ENCODE results near the gene NUP62.

The NUP62 gene

DNA sequence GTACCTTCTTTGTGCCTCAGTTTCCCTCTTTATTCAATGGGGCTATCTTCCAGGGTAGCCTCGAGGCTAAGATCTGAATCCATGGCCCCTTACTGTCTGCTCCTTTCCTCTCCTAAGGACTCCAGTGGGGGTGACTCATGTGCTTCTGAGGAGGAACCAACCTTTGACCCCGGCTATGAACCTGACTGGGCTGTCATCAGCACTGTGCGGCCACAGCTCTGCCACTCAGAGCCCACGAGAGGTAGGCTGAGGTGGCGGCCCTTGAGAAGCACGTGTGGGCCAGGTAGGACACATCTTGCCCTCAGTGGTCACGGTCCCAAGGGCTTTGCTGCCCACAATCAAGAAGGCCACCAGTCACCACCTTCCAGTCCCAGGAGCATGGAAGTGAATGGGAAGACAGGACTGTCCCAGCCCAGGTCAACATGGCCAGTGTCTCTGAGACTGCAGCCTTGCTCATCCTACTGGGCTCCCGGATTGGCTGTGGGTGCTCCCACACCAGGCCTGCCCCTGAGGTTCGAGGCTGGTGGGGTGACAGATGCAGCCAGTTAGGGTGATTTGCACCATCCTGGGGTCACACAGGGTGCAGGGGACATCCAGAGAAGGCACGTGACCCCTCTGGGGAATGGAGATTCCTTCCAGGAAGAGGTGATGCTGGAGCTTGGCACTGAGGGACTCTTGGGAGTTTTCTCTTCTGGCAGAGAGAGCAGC, 49.0 kb downstream of the NUP62 start:
- no peak for DNase-seq (ENCODE audit: low read depth)

GRCh38 chr19:49879243-49879963, 49.9 kb downstream of the NUP62 start:
- no peak for DNase-seq (ENCODE audit: low read depth)

GRCh38 chr19:49878744-49879070, 50.6 kb downstream of the NUP62 start:
- no peak for DNase-seq (ENCODE audit: low read depth)

DNA sequence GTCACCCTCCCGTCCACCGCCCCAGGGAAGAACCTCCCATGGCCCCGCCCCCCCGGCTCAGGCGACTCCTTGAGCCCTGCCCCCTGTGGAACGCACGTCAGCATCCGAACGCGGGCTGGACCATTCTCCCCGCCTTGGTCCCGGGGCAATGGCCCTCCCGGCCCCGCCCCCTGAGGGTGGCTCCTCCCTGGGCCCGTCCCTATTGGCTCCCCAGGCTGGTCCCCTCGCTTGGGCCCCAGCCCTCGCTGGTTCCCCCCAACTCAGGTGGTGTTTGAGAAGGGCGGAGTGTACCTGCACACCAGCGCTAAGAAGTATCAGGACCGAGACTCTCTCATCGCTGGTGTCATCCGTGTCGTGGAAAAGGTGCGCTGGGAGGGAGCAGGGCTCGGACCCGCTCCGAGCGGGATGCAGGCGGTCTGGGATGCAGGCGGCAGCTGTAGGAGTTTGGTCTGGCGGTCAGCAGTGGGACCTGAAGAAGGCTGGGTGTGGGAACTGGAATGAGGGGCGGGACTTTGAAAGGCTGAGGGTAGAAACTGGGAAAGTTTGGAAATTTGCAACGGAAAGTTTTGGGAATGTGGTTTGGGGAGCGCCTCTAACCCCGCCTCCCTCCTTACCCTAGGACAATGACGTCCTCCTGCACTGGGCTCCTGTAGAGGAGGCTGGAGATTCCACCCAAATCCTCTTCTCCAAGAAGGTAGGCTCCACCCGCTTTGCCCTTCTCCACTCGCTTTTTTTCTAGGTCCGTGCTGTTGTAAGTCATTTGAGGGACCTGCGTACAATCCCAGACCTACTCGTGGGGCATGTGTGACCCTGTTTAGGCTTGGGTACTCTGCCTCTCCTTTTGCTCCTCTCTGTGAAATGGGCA, 51.2 kb downstream of the NUP62 start:
- peak; percentile 97 for DNase-seq (ENCODE audit: low read depth)

GRCh38 chr19:49877020-49877878, 52.1 kb downstream of the NUP62 start, which contains the start of the genes AKT1S1 and TBC1D17:
TSS of gene AKT1S1 (minus strand) at chr19:49877355. CDS start at chr19:49873295, 4,060 bp downstream.
TSS of gene TBC1D17 (plus strand) at chr19:49877702. CDS start at chr19:49877724, 22 bp downstream.
- peak; percentile 99 for DNase-seq (ENCODE audit: low read depth)

DNA sequence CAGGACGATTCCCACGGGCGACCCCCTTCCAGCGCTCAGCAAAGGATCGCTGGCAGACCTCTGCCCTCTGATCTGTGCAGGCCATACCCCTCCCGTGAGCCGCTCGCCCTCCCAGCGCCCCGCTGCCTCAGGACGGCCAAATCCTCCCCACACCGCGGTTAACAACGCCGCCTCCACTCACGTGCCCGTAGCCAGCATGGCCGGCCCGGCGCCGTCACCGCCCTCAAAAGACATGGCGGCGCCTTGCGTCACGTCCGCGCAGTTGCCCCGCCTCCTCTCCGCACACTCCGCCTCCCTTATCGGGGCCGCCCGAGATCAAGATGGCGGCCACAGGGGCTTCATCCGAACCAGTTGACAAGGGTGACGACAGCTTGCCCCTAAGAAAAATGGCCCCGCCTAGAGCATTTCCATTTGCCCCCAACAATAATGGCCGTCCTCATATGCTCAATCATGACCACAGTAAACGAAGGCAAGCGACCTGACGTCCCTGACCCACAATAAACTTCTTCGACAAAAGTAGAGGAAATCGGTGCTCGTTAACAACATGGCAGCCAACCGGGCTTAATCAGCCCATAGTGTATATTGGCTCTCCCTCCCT, 52.8 kb downstream of the NUP62 start:
- DNase-seq (ENCODE audit: low read depth): peak; percentile 97

DNA sequence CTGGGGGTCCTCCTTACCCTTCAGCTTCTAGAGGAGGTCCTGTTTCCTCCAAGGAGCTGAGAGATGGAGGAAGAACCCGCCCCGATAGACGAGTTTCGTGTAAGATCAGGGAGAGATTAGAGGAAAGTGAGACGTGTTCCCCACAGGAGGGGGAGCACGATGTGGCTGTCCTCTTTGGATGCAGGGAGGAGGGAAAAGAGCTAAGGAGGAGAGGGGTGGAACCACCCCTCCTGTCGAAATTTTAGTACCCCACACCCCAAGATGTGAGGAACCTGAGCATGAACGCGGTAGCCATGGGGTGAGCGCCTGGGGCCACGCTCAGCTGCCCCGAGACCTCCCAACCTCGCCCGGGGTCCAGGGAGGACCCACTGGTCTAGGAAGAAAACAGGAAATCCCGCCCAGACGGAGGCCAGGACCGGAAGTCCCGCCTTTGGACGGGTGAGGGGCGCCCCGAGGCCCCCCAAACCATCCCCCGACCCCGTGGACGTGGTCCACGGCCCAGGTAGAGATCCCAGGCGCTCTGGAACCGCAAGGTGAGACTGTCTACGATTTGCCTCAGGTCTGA, 53.4 kb downstream of the NUP62 start:
- DNase-seq (ENCODE audit: low read depth): no peak

DNA sequence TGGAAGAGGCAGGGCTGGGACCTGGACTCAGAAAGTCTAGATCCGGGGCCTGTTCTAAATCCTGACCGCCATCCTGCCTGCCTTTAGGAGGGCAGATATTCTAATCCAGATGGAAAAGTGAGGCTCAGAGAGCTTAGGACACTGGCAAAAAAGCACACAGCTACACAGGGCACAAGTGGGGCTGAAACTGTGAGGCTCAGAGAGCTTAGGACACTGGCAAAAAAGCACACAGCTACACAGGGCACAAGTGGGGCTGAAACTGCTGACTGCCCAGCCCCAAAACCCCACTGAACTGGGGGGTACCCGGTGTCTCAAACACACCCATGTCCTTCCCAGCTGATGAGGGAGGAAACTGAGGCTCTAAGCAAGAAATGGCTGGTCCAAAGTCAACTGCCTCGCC, 54.1 kb downstream of the NUP62 start:
- DNase-seq (ENCODE audit: low read depth): no peak

DNA sequence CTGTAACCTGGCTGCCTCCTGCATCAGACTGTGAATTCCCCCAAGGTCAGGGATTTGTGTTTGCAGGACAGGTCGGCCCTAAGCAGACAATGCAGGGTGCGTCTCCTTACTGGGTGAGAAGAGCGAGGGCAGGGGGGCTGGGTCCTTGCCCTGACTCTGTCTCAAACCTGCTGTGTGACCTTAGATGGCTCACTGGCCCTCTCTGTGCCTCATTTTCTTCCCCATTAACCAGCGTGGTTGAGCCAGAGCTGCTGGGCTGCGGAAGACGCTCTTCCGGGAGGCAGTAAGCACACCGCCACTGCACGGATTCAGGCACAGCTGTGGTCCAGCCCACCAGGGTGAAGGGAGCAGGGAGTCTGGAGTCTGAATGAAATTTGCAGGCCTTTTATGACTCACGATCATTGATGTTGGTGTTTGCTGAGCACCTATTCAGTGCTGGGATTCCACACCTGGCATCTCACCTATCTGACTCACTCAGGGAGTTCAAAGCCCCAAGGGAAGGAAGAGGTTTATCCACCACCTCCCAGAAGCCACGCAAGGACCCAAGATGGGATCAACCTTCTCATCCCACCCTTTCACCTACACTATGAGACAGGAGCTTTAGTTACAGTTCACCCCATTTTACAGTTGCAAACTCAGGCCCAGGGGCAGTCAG, 54.7 kb downstream of the NUP62 start:
- no peak for DNase-seq (ENCODE audit: low read depth)

GRCh38 chr19:49873834-49874233, 55.5 kb downstream of the NUP62 start:
- no peak for DNase-seq (ENCODE audit: low read depth)

DNA sequence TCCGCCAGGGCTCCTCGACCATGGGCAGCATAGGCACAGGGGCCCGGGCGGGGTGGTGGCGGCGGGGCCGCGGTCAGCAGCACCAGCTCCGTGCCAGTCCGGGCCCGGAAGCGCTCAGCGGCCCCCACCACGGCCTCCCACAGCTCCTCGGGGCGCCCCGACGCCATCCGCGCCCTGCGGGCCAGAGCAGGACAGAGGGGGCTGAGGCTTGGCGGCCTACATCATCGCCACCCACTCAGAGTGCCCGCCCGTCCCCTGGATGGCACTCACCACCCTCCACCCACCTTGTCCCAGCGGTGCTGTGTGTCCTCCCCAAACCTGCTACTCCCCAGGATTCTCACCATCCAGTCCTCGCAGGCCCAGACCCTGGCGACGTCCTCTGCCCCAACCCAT, 56.2 kb downstream of the NUP62 start:
- DNase-seq (ENCODE audit: low read depth): no peak

DNA sequence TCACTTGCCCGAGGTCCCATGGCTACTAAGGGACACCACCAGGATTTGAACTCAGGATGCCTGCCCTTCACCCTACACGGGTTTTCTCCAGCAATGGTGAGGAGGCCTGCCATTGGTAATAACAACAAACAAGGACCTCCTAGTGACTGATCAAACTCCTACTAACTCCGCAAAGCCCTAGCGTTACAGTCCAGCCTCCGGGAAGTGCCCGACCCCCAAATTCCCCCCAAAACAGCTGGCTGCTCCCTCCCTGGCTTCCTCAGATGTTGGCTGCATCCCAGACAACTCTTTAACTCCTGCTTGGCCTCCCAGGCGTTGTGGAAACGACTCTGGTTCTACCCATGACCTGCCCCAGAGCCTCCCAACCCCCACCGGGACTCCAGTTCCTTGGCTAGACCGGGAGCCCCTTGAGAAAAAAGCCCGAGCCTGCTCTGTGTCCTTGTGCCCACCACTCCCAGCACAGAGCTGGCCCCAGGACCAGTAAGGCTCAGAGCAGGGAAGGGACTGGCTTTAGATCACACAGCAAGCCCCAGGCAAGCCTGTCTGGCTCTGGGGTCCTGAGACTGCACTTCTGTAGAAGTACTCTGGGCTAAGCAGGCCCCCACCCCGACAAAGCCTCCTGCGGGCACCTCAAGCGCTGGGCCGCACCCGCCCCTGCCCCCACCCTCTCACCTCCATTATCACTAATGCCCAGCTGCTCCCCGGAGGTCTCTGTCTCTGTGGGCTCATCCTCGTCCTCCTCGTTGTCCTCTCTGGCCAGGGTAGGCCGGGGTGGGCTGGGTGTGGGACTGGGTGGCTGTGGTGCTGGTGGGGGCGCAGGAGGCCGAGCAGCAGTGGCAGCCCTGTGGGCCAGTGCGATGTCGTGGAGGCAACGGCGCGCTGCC, 56.8 kb downstream of the NUP62 start:
- DNase-seq (ENCODE audit: low read depth): no peak

DNA sequence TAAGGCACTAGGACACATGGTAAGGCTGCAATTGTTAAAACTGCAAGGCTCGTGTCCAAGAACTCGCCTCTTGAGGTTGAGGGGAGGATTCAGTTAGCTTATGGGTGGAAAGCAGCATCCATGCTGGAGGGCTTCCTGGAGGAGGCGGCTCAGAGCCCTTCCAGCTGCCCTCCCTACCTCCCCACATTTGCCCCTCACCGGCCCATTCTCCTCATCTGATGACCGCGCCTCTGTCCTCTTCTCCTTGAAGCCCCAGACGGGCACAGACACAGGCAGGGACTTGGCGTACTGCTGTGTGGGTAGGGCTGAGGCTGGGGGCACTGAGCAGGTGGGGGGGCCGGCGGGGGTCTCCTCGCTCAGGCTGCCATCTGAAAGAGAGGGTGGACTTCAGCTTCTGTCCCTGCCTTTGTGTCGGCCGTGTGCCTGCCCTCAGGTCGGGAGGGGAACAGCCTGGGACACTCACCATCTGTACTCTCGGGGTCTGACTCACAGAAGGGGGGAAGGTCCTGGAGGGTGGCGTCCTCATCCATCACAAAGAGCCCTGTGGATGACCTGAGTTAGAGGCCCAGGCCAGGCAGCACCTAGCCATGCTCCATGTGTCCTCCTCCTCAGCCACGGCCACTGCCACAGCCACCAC, 57.8 kb downstream of the NUP62 start:
- DNase-seq (ENCODE audit: low read depth): no peak

- no peak for DNase-seq (ENCODE audit: low read depth)
Observed at GRCh38 chr19:49870309-49870901, 58.9 kb downstream of the NUP62 start.

GRCh38 chr19:49869484-49870308, 59.6 kb downstream of the NUP62 start:
- DNase-seq (ENCODE audit: low read depth): peak; percentile 100

- no peak for DNase-seq (ENCODE audit: low read depth)
Observed at GRCh38 chr19:49869009-49869483, 60.3 kb downstream of the NUP62 start.

Data from stromal cell of bone marrow (primary cell).